ENCODE data around the gene SELENBP1. TPM values are rescaled to one million over a fixed set of nuclear protein-coding genes. Genes with fewer than 3 reads are reported as not detected.

Gene SELENBP1
- total and polyA plus RNA-seq, 9 of the 15 experiments (the other 6 are each of a cell fraction or from before 2014, with no cell fraction given) = 25.8 to 81.2 (median 47.1) TPM

- TF ChIP-seq ETS2 (tag; IDR thresholded peaks at IDR 0.05; ENCODE audit: borderline replicate concordance, poor library complexity, severe bottlenecking) = no peak
- TF ChIP-seq BDP1 (IDR thresholded peaks at IDR 0.05; ENCODE audit: insufficient read depth, insufficient read length) = no peak
- no peak for TF ChIP-seq CTBP1 (IDR thresholded peaks at IDR 0.05; ENCODE audit: borderline replicate concordance)
- no peak for TF ChIP-seq ZNF699 (CRISPR knock-in tag; IDR thresholded peaks at IDR 0.05; ENCODE audit: insufficient replicate concordance)
- TF ChIP-seq U2AF1 (optimal IDR thresholded peaks at IDR 0.05; ENCODE audit: low read depth, low read length) = no peak
- TF ChIP-seq RNF2 (IDR thresholded peaks at IDR 0.05) = peak; percentile 56; the same call in 1 of the 2 replicates
- peak; percentile 50 for TF ChIP-seq BRD9 (IDR thresholded peaks at IDR 0.05; ENCODE audit: low read depth, partially characterized antibody)
- TF ChIP-seq THAP7 (CRISPR knock-in tag; IDR thresholded peaks at IDR 0.05) = no peak
- no peak for TF ChIP-seq PYGO2 (tag; IDR thresholded peaks at IDR 0.05)
- 0 out of 2 replicates have a peak, but pooled peaks have one; percentile 3 for TF ChIP-seq ELF4 (CRISPR knock-in tag; IDR thresholded peaks at IDR 0.05)
- TF ChIP-seq MBD2 (IDR thresholded peaks at IDR 0.05; ENCODE audit: borderline replicate concordance, low read depth) = no peak
- TF ChIP-seq TEAD2 (tag; IDR thresholded peaks at IDR 0.05) = no peak
- no peak for TF ChIP-seq TRIM25 (IDR thresholded peaks at IDR 0.05; ENCODE audit: borderline replicate concordance)
- no peak for TF ChIP-seq ZNF253 (CRISPR knock-in tag; conservative IDR thresholded peaks at IDR 0.05)
- TF ChIP-seq BACH1 (tag; IDR thresholded peaks at IDR 0.05) = no peak
- TF ChIP-seq CREB3L1 (IDR thresholded peaks at IDR 0.05; ENCODE audit: borderline replicate concordance, low read depth) = peak; percentile 53; the same call in 1 of the 2 replicates
- no peak for TF ChIP-seq CGGBP1 (CRISPR knock-in tag; IDR thresholded peaks at IDR 0.05)
- TF ChIP-seq KHSRP (IDR thresholded peaks at IDR 0.05) = no peak
- no peak for TF ChIP-seq ETV6 (IDR thresholded peaks at IDR 0.05; ENCODE audit: borderline replicate concordance in 1 of 2, low read depth in 2 of 2, low read length in 1 of 2)
- TF ChIP-seq ETV6 (CRISPR knock-in tag; IDR thresholded peaks at IDR 0.05; ENCODE audit: borderline replicate concordance) = no peak
- no peak for TF ChIP-seq CREB5 (CRISPR knock-in tag; IDR thresholded peaks at IDR 0.05)
Measured at GRCh38 chr1:151346769-151347522, 25.6 kb downstream of the SELENBP1 start, which contains the start of gene RFX5 (continued).
